Left colon (tissue), 2 donors: ENCODE data around the gene FIP1L1. TPM values are rescaled to one million over a fixed set of nuclear protein-coding genes. Genes with fewer than 3 reads are reported as not detected.
"Not testable (repeated sequence)": the region's sequence is repeated elsewhere in the genome, so short reads cannot be mapped to it uniquely, and the experiment has no call there.

ENCODE experiments used
- ATAC-seq: fragments of 200-7000 bp; cut with Tn5 transposase; one replicate; pipeline ENCODE4 v1.9.1; 2020; ENCODE audit warnings: mild to moderate bottlenecking, moderate library complexity
- DNase-seq, 2 donors: peaks; one replicate each; pipeline ENCODE4 v3.0.0-alpha.2; 2020
- intact Hi-C, 2 donors: fragments of 100-400 bp; cut with DNase I in 1 of 2; cut with micrococcal nuclease in 1 of 2; formaldehyde crosslinking; loops; one replicate each; pipeline versions ENCODE4 v1.11.2 to v1.14.0; 2022; cut with DNase I, micrococcal nuclease
- total RNA-seq, 2 donors: library from RNA; stranded (reverse); fragmentation: NEBNext Ultra II Directional; extraction: Animal tissue kit (Norgen Biotek cat#: 25700); gene quantifications; one replicate each; pipeline ENCODE4 v1.2.1, GENCODE V29; 2021
- donor health status: DM: no; HTN: no; CAD: no.
- donor health status: DM: yes; HTN: yes; CAD: no.

FIP1L1 gene
- total RNA-seq, 2 donors from 2014 or later: 38.7 to 44.7 TPM

DNA sequence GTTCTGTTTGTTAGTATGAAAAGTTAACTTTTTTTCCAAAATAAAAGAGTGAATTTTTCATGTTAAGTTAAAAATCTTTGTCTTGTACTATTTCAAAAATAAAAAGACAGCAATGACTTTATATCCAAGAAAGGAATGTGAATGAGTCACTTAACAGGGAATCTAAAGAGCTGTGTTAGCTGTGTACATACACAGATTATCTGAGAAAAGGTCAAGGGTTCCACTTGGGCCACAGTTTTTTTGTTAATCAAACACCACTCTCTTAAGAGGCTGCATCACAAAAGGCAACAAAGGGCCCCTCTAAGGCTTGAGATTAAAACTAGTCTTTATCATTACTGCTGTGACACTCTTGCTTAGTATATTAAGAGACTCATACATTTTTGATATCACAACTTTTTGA lies 82.1 kb downstream of the FIP1L1 start:
- intact Hi-C loops: no loop called here
- ATAC-seq (peak; percentile 49), DNase-seq (no peak)

DNA sequence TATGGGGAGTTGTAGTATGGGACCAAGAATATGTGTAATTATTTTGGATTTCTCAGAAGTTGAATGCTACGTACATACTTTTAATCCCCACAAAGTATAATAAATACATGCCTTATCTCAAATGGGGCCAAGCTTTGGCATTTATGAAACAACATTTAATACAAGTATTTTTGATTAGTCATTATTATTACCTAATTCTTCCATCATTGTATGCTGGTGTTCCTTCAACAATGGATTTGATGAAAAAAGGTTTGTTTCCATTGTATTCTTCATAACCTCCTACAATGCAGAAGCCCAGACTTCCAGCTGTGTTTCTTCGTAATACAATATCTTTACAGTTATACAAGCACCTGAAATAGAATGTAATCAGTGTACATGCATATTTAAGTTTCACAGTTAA lies 83.8 kb downstream of the FIP1L1 start:
- ATAC-seq (no peak), DNase-seq (no peak)
- intact Hi-C loops: no loop called here

DNA sequence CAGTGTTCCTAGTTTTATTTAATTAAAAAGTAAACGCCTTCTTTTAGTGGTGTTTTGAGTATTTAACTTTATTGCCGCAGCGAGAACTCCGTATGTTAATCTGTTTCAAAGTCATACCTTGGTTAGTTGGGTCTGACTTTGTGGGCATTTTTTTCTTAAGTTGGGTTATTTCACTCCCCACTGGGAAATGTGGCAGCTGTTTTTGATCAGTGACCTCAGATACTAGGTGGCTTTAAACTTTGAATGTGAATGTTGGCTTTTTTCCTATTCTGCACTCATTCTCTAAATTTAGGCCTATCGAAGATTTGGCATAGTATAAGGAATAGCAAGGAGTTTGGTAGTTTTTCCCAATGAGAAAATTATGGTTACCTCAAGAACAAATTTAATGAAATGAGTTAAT lies 85.9 kb downstream of the FIP1L1 start:
- intact Hi-C loops: no loop called here
- DNase-seq (no peak), ATAC-seq (no peak)

DNA sequence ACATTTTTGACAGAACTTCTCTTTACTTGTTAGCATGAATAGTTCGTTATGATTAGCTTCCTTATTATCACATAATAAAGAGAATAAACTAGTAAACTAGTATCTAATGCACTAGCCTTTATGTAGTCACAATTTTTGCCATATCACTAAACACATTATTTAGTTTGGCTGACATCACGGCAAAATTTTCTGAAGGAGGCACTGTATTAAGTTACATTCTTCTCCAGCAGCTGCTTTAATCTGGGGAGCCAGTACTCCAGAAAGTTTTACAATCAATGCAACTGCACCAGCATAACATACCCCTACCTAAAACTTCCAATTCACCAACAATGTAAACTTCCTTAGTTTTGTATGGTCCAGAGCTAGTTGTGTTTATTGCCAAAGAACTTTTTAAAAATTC lies 87.8 kb downstream of the FIP1L1 start:
- intact Hi-C loops: no loop called here
- ATAC-seq (no peak), DNase-seq (no peak)

DNA sequence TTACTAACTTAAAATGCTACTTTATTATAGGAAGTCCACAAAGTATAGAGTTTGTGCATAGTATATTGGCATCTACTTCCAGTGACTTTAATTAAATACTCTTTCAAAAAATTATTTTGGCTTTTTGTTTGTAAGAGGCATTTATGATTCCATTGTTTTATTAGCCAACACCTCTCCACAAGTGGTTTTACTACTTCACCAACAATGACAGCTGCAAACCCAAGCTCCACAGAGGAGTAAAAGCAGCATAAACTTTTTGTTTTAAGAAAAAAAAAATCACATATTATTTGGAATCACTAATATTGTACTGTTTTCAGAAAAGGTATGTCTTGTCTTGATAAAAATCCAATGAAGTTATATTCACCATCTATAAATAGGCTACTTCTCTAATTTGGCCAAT lies 88.5 kb downstream of the FIP1L1 start:
- no peak for DNase-seq
- intact Hi-C loops: no loop called here
- no peak for ATAC-seq

DNA sequence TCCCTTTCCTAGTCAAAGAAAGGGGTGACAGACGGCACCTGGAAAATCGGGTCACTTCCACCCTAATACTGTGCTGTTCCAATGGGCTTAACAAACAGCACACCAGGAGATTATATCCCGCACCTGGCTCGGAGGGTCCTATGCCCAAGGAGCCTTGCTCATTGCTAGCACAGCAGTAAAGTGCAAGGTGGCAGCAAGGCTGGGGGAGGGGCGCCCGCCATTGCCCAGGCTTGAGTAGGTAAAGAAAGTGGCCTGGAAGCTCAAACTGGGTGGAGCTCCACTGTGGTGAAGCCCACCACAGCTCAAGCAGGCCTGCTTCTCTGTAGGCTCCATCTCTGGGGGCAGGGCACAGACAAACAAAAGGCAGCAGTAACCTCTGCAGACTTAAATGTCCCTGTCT lies 89.1 kb downstream of the FIP1L1 start:
- intact Hi-C loops, DNase-seq, ATAC-seq: not testable (repeated sequence)

DNA sequence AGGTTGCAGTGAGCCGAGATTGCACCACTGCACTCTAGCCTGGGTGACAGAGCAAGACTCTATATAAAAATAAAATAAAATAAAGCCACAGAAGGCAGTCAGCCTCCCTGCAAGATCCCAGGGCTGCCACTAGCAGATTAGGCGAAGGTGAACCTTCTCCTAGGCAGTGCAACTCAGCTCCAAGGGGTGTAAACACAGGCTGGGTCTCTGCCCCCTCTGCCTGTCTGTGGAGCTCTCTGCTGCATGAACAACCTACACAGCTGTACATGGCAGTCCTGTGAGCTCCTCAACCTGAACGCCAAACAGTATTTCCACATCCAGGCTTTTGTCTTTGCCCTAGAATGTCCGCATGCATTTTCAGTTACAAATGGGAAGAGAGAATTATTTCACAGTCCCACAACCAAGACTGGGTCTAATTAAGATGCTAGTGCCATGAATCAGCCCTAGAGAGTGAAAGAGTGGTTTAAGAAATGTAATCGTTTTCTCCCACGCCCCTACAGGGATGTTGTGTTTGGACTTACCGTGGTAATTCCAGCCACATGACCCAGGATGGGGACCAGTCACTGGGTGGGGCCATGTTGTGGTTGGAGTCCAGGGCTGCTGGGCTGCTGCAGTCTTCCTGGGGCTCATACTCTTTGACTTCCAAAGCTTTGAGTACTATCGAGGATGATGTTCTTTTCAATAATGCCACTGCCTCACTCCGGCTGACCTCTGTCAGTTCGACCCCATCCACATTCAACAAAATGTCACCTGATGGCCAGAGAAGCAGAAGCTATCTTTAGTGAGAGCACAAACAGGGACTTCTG lies 99.0 kb downstream of the FIP1L1 start:
- intact Hi-C loops: no loop called here
- DNase-seq (no peak), ATAC-seq (no peak)

DNA sequence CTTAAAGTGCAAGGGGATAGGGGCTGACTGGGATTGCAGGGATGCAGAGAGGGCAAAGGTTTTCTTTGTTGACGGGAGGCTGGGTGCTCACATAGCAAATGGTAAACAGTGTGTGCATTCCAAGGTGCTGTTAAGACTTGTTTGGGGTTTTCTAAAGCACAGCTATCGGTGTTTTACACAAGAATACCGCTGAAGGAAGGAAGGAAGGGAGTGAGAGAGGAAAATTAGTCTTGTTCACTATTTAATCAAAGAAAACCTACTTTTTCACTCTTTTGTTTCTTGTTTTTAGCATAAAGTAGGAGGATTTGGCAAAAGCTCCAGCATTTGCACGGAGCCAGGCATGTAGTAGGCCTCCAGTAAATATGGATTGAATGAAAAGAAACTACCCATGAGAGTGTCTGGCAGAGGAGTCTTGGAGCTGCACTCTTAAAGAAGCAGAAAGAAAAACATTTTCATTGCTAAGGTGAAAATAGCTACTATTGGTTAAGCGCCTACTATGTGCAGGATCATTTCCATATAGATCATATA lies 99.7 kb downstream of the FIP1L1 start:
- intact Hi-C loops: no loop called here
- ATAC-seq: no peak

DNA sequence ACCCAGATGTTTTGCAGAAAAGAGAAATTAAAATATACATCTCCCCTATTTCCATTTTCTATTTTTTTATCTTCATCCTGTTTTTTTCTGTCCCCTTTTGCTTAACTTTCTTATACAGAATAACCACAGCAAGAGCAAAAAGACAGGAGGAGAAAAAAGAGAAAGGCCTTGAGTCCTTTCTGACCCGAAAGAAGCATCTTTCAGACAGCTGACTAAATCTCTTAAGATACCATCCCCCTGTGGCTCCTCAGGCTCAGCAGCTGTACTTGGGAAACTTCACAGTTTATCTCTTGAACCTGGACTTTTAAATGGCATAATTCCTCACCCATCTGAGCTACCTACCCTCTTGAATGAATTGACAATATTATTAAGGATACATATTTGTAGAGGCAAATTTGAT lies 100.2 kb downstream of the FIP1L1 start:
- ATAC-seq (no peak), DNase-seq (no peak)
- intact Hi-C loops: no loop called here

More for the DNA sequence above, 99.7 kb downstream of the FIP1L1 start:
- no peak for DNase-seq

DNA sequence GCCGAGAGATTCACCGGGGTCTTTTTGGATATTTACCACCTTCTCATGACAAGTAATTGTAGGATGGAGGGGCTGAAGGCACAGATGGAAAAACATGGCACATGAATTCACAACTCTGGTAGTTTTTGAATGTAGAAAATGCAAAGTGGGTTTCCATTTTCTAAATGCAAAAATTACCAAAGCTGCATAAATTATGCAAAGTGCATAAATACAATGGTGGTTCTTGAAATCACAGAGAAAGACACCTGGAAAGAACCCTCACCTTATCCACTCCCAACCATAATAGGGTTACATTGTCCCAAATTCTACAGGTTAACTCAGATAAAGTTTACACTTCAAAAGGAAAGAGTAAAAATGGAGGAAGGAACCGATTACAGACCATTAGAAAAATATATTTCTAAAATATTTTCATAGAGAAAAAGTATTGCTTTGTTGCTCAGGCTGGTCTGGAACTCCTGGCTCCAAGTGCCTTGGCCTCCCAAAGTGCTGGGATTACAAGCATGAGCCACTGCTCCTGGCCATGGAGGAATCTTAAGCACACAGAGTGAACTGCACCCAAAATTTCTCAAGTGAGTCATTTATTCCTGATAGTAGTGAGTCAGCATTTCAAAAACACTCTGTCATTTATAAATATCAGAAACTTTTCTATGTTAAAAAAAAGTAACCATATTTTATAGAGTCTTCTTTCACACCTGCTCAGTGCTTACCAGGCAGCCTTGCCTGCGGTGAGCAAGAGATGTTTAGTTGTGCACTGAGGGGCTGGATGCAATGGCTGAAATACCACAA lies 101.4 kb downstream of the FIP1L1 start:
- ATAC-seq: no peak
- DNase-seq: no peak

DNA sequence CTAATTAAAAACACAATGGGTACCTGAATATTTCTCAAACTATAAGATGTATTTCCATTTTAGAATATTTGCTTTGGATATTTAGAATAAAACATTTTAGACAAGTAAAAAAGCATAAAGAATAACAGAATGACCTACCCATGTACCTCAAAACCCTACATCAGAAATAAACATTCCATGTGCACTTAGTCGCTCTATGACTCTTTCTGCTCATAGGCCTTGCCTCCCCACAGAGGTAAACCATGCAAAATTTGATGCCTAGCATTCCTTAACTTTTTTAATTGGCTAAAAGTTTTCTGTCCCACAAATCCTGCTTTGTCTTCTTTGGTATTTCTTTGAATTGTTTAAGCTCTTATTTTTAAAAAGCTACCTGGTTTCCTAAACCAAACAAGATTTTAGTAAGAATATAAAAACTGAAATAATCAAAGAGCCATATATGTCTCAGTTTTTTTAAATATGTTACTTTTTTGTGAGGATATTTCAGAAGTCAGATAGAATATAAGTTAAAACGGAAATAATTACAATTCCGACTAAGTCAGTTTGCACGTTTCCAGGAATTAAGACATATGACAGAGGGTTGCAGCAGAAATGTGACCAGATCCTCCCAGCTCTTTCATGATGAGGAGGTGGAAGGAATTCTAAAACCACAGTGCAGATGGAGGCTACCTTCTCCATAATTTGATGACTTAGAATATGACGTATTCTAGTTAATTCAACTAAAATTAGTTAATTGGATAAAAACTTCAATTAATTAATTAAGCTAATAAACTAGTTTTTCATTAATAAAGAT lies 102.5 kb downstream of the FIP1L1 start:
- DNase-seq (no peak), ATAC-seq (no peak)
- intact Hi-C loops: no loop called here

More for the DNA sequence above, 101.4 kb downstream of the FIP1L1 start:
- intact Hi-C loops: no loop called here

DNA sequence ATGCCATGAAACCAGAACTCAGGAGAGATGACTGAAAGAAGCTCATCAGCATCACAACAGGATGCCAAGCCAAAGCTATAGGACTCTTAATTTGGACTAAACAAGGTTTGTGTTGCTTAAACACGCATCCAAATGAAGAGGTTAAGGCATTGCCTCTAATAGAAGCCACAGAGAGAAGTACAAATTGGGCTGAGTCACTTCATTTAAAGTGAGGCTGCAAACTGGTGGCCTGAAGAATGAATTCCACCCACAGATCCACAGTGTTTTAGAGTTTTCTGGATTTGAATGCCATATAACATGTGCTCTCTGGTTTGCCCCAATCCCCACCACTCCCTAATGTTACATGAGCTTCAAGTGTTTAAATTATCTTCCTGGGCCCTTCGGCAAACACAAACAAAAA lies 103.5 kb downstream of the FIP1L1 start:
- intact Hi-C loops: no loop called here
- DNase-seq (no peak), ATAC-seq (no peak)

DNA sequence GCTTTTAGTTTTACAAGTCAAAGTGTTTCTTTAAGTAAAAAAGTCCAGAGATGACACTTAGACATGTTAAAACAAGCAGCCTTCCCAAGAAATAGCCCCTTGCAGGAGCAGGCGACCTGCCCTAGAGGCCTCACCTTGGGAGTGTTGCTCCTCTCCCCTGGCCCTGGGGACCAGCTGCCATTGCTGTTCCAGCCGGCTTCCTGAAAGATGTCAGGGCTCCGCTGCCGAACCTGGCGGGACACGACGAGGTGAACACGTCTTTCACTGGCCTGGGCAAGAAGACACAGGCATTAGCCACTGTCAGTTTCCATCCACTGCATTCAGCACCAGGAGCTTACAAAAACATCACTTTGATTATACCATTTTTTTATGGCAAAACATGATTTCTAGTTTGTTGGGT lies 104.1 kb downstream of the FIP1L1 start:
- intact Hi-C loops: no loop called here
- DNase-seq (no peak), ATAC-seq (no peak)

DNA sequence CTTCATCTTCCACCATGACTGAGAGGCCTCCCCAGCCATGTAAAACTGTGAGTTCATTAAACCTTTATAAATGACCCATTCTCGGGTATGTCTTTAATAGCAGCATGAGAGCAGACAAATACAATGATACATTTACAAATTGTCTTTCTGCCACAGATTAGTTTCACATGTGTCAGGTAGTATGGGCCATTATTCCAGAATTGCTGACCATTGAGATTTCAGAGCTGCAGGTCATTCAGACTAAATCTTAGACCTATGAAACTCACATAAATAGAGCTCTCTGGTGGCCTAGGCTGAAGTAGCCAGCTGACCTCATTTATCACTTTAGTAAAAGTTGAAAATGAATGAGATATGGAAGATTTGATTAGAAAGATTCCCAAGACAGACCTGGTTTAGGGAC lies 105.8 kb downstream of the FIP1L1 start:
- no peak for ATAC-seq
- no peak for DNase-seq
- intact Hi-C loops: no loop called here

DNA sequence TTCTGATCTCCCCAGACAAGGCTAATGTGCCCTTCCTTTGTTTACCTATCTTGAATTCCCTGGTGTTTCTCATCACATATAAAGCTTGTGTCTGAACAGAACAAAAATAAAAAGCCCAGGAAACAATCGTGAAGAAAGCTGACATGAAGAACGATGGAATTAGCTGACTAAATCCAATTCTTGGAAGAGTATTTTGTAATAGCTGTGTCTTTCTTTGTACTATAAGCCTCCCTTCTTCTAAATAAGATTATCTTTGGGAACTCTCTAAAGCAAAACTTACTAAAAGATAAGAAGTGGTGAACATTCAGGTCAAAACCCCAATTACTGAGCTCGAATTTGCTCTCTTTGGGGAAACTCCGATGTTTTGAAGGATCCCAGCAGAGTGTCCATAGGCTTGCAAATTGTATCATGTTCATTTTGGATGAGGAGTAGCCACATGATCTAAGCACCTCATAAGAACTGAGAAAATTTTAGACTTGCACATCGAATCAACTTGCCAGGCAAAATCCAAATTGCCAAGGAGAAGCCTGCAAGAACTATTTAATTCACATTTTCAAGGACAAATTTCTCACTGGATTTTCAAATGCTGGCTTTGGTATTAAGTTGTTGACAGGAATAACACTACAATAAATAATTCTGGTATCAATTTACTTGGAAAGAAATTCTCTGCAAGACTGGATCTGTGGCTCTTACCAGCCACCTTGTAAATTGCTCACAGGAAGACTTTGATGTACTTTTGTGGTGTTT lies 107.6 kb downstream of the FIP1L1 start:
- ATAC-seq (no peak), DNase-seq (no peak)

DNA sequence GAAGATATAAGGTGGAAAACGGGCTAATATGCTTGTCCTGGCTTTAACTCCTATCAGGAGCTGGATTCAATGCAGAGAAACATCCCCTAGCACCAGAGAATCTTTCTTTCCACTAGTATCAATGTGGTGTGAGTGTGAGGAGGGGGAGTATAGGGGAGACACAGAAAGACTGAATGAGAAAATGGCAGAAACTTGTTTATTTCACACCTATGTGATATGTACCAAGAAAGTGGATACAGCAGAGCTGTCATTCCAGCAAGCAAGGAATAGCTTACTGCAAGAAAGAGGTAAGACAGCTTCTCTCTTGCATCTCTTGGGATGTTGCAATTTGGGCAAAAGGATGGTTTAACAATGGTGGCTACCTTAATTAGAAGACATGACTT lies 108.2 kb downstream of the FIP1L1 start:
- intact Hi-C loops: no loop called here
- ATAC-seq (no peak), DNase-seq (no peak)

More for the DNA sequence above, 107.6 kb downstream of the FIP1L1 start:
- intact Hi-C loops: no loop called here

DNA sequence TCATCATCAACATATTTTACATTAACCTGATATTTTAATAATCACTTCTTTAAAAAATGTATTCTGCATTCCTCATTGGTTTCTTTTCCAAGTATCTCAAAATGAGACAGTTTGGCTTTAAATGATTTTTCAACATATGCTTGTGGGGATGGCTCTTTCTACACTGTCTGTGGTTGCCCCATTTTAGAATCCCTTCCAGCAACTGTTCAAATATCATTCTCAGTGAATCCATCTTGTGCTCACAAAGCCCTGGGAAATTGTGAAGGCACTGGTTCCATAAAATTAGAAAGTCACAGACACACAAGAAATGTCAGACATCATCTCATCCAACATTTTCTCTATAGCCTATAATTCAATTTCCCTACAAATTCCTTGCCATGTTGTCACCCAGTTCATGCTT lies 110.3 kb downstream of the FIP1L1 start:
- no peak for DNase-seq
- intact Hi-C loops: no loop called here
- no peak for ATAC-seq

DNA sequence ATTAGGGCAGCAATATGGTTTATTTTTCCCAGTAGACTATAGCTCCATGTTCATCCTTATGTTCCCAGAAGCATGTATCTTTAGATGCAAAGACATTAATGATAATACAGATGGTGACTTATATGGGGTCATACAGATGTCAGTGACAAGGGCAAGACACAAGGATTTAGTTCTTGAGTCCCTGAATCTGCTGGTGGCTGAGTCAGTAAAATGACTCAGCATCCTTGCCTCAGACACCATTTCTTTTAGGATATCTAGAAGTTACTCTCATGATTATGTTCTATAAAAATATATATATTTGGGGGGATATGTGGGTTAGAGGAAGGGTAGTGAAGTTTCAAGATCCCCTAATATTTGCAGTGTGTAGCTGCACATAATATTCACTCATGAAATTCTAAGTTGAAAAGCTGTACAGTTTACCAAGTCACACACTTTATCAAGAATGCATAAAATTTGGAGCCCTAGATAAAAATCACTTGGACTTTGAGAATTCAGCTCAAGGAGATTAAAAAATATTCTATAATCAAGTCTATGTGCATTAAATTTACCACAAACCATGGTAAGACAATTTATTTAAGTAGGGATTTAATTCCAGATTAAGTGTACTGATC lies 111.9 kb downstream of the FIP1L1 start:
- DNase-seq (no peak), ATAC-seq (no peak)
- intact Hi-C loops: no loop called here
